Stomach smooth muscle (tissue), 2 donors: ENCODE results near the gene NCKAP5L.
"Not testable (repeated sequence)": the region's sequence is repeated elsewhere in the genome, so short reads cannot be mapped to it uniquely, and the experiment has no call there.

Experiments used
- H3K27ac ChIP-seq: one replicate; pipeline ENCODE4 v1.7.0; 2013; ENCODE audit warnings: mild to moderate bottlenecking, low read length, inconsistent platforms
- H3K27me3 ChIP-seq, 2 donors: one replicate each; pipeline ENCODE4 v1.7.0; 2013; ENCODE audit warnings: low read length in 2 of 2; ENCODE audit not compliant: insufficient read depth in 2 of 2, control insufficient read depth in 1 of 2
- H3K36me3 ChIP-seq, 2 donors: one replicate each; pipeline ENCODE4 v1.7.0; 2013; ENCODE audit warnings: low read length in 2 of 2; ENCODE audit not compliant: control insufficient read depth in 2 of 2, insufficient read depth in 2 of 2
- H3K4me1 ChIP-seq: one replicate; pipeline ENCODE4 v1.7.0; 2013; ENCODE audit warnings: low read length; ENCODE audit not compliant: control insufficient read depth, insufficient read depth
- H3K4me3 ChIP-seq, 2 donors: one replicate each; pipeline ENCODE4 v1.7.0; 2013; ENCODE audit warnings: low read length in 2 of 2
- H3K9ac ChIP-seq, 2 donors: one replicate each; pipeline ENCODE4 v1.7.0; 2013; ENCODE audit warnings: low read length in 2 of 2, mild to moderate bottlenecking in 1 of 2
- H3K9me3 ChIP-seq, 2 donors: one replicate each; pipeline ENCODE4 v1.7.0; 2013; ENCODE audit warnings: low read length in 2 of 2; ENCODE audit not compliant: control insufficient read depth in 2 of 2
- donor health status: healthy.
- donor health status: Pancreatic carcinoma.

The NCKAP5L gene

DNA sequence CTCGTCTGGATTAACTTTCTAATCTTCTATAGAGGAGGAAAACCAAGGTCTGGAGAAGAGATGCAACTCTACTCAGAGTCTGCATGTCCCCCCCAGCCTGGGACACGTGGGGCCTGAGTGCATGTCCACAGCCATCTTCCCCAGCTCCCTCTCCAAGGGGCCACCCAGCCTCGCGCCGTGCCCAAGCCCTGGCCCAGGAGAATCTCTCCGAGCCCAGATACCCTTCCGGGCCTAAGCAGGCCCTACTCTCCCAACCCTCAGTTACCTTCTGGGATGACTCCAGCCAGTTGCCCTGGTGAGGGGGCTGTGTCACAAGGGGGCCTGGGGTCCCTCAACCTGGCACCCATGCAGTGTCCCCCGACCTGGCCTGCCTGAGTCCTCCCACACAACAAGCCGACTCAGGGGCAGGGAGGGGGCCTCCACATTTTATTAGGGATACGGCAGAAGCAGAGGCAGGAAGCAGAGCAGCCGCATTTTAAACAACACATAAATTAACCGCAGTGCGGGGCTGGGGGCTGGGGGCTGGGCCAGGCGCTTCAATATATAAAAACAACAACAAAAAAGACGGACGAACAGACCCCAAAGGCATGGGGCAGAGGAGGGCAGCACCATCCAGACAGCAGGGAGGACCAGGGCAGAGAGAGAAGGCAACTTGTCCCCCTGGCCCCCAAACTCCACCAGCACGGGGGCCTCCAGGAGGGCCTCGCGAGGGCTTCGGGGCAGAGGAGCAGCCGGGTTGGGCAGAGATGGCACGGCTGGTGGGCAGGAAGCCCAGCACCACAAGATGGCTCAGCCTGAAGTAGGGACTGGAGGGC, 37.3 kb downstream of the NCKAP5L start:
- no peaks in the 10 kb centered on the region for H3K9me3 ChIP-seq
- no peak overlapping the region for H3K4me3 ChIP-seq
- H3K27me3 ChIP-seq, result no peaks in the 10 kb centered on the region
- H3K27ac ChIP-seq, result no peak overlapping the region
- H3K9ac ChIP-seq, result no peak overlapping the region
- peaks cover 5% of the 10 kb centered on the region in 2 donors for H3K36me3 ChIP-seq
- no peaks in the 10 kb centered on the region for H3K4me1 ChIP-seq

DNA sequence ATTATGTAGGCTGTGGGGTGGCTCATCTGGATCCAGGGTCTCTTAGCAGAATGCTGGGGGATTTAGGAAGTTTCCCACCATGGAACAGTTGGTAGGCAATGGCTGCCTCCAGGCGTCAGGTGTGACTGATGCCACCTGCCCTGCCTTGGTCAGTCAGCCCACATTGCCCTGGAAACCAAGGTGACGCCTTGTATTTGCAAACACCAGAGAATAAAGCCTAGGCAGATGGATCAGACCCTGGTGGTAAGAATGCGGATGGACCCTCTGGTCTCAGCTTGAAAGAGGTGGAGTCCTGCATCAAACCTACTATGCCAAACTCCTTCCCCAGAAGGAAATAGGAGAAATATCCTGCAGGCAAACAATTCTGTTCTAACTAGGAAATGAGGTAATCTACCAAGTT, 38.2 kb downstream of the NCKAP5L start:
- no peak overlapping the region for H3K4me3 ChIP-seq
- no peaks in the 10 kb centered on the region for H3K9me3 ChIP-seq
- no peaks in the 10 kb centered on the region for H3K27me3 ChIP-seq
- H3K36me3 ChIP-seq, result peaks cover 5% of the 10 kb centered on the region in 2 donors
- no peak overlapping the region for H3K27ac ChIP-seq
- H3K9ac ChIP-seq, result no peak overlapping the region
- peaks cover under 1% of the 10 kb centered on the region for H3K4me1 ChIP-seq

DNA sequence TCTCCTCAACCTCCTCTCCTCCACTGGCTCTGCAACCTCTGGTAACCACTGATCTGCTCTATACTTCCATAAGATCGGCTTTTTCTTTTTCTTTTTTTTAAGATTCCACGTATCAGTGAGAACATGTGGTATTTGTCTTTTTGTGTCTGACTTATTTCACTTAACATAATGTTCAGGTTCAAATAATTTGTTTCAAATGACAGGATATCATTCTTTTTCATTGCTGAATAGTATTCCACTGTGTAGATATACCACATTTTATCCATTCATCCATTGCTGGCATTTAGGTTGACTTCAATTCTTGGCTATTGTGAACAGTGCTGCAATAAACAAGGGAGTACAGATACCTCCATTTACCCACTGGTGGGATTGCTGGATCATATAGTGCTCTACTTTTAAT, 40.5 kb downstream of the NCKAP5L start:
- Histone ChIP-seq H3K27ac (no peak overlapping the region), H3K4me1 (peaks cover 12% of the 10 kb centered on the region), H3K9me3 (no peaks in the 10 kb centered on the region), H3K4me3 (no peak overlapping the region), H3K9ac (no peak overlapping the region), H3K27me3 (no peaks in the 10 kb centered on the region), H3K36me3 (peaks cover 5% of the 10 kb centered on the region in 2 donors)

DNA sequence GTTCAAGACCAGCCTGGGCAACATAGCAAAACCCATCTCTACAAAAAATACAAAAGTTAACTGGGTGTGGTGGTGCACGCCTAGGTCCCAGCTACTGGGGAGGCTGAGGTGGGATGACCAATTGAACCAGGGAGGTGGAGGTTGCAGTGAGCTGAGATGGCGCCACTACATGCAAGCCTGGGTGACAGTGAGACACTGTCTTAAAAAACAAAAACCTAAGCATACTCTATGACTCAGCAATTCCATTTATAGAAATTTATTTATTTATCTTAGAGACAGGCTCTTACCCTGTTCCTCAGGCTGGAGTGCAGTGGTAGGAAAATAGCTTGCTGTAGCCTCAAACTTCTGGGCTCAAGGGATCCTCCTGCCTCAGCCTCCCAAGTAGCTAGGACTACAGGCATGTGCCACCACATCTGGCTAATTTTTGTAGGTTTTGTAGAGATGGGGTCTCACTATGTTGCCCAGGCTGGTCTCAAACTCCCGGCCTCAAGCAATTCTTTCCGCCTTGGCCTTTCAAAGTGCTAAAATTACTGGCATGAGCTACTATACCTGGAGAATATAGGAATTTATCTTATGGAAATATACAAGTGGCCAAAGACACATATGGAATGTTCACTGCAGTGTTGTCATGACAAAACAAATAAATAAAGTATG, 43.3 kb downstream of the NCKAP5L start:
- Histone ChIP-seq H3K36me3 (peaks cover 3% of the 10 kb centered on the region in 2 donors), H3K27me3 (no peaks in the 10 kb centered on the region), H3K9me3 (no peaks in the 10 kb centered on the region), H3K4me1 (peaks cover 12% of the 10 kb centered on the region), H3K4me3 (no peak overlapping the region), H3K9ac (no peak overlapping the region), H3K27ac (no peak overlapping the region)

DNA sequence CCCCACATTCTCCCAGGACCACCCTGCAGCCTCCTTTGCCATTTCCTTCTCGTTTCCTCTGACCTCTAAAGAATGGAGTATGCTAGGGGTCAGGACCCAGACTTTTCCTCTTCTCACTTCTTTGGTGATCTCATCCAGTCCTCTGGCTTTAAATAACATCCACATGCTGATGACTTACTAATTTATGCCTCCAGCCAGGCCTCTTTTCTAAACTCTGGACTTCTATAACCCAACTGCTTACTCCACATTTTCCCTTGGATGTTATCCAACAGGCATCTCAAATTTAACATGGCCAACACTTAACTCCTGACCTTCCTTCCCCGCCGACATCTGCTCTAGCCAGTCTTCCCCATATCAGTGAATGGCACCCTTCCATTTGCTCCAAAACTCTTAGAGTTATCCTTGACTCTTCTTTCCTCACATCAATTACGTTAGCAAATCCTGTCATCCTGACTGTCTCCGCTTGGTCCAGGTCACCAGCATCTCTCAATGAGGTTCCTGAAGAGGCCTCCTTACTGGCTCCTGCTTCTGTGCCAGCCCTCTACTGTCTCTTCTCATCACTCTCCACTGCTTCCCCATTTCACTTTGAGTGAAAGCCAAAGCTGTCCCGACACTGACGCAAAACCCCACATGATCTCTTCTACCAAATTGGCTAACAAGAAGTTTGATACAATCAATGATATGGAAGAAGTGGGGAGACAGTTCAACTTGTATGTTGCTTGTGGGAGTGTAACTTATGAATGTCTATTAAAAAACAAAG, 44.1 kb downstream of the NCKAP5L start:
- no peak overlapping the region for H3K4me3 ChIP-seq
- no peaks in the 10 kb centered on the region for H3K27me3 ChIP-seq
- H3K9me3 ChIP-seq, result no peaks in the 10 kb centered on the region
- peaks cover 12% of the 10 kb centered on the region for H3K4me1 ChIP-seq
- H3K9ac ChIP-seq, result no peak overlapping the region
- H3K36me3 ChIP-seq, result no peaks in the 10 kb centered on the region
- H3K27ac ChIP-seq, result no peak overlapping the region

DNA sequence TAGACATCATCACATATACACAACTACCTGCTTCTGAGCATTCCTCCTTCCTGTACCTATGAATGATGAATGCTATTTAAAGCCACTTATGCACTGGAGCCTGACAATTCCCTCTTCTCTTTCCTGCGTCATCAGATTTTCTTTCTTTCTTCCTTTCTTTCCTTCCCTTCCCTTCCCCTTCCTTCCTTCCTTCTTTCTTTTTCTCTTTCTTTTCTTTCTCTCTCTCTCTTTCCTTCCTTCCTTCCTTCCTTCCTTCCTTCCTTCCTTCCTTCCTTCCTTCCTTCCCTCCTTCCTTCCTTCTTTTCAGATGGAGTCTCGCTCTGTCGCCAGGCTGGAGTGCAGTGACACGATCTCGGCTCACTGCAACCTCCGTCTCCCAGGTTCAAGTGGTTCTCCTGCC, 47.3 kb downstream of the NCKAP5L start:
- H3K36me3 ChIP-seq, H3K27ac ChIP-seq, H3K9me3 ChIP-seq, H3K27me3 ChIP-seq, H3K4me3 ChIP-seq, H3K9ac ChIP-seq: not testable (repeated sequence)
- peaks cover 12% of the 10 kb centered on the region for H3K4me1 ChIP-seq

DNA sequence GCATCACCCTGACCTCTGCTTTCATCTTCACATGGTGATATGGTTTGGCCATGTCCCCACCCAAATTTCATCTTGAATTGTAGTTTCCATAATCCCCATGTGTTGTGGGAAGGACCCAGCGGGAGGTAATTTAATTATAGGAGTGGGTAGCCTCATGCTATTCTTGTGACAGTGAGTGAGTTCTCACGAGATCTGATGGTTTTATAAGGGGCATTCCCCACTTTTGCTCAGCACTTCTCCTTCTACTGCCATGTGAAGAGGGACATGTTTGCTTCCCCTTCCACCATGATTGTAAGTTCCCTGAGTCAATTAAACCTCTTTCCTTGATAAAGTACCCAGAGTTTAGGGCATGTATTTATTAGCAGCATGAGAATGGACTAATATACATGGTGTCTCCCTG, 48.6 kb downstream of the NCKAP5L start:
- no peaks in the 10 kb centered on the region for H3K9me3 ChIP-seq
- H3K27ac ChIP-seq, result no peak overlapping the region
- H3K36me3 ChIP-seq, result no peaks in the 10 kb centered on the region
- H3K4me1 ChIP-seq, result peaks cover 7% of the 10 kb centered on the region
- H3K27me3 ChIP-seq, result peaks cover 2 to 4% of the 10 kb centered on the region in 2 donors
- no peak overlapping the region for H3K9ac ChIP-seq
- H3K4me3 ChIP-seq, result no peak overlapping the region

DNA sequence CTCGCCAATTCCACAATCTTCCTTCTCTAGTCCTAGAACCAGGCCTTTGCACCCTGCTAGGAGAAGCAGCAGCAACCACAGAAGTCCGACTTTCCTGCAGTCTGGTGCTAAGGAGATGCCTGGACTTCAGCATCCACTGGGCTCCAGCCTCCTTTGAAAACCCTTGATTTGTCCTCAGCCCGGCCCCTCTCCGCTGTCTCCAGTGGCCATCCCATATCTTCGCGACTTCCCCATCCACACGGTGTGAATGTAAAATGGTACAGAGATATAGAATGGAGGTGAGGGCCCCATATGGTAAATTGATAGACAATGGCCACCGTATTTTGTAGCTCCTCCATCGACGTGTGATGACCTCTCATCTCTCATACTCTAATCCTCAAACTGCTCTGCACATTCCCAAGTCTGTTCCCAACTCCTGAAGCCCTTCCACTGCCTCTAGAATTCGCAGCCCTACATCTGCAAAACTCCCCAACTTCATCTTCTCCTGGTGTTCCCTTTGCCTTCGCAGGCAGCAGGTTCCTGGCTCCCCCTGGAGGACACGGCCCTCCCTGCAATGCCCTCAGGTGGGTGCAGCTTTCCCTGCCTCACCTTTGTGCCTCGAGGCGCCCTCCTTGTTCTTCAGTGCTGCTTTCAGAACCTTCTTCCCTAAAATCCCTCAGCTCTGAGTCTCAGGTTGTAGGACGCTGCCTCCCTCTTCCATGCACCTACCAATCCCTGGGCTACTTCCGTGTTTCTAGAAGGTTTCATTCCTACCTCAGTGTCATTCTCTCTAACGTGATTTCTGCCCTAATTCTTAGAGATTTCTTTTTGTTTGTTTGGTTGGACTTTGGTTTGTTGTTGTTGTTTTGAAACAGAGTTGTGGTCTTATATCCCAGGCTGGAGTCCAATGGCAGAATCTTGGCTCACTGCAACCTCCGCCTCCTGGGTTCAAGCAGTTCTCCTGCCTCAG, 50.1 kb downstream of the NCKAP5L start:
- Histone ChIP-seq H3K27ac (no peak overlapping the region), H3K27me3 (peaks cover 2 to 4% of the 10 kb centered on the region in 2 donors), H3K4me1 (no peaks in the 10 kb centered on the region), H3K9me3 (no peaks in the 10 kb centered on the region), H3K9ac (no peak overlapping the region), H3K36me3 (no peaks in the 10 kb centered on the region), H3K4me3 (no peak overlapping the region)

DNA sequence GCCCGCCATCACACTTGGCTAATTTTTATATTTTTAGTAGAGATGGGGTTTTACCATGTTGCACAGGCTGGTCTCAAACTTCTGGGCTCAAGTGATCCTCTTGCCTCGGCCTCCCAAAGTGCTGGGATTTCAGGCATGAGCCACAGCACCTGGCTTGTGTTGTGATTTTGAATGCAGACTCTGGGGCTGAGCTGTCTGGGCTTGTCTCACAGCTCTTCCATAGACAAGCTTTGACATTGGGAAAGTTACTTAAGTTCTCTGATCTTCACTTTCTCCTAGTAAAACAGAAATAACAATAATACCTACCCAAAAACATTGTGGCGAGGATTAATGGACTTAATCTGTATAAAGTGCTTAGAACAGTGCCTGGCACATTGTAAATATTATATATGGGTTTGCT, 50.9 kb downstream of the NCKAP5L start:
- no peaks in the 10 kb centered on the region for H3K36me3 ChIP-seq
- no peak overlapping the region for H3K4me3 ChIP-seq
- no peak overlapping the region for H3K27ac ChIP-seq
- peaks cover 2 to 4% of the 10 kb centered on the region in 2 donors for H3K27me3 ChIP-seq
- no peak overlapping the region for H3K9ac ChIP-seq
- H3K9me3 ChIP-seq, result no peaks in the 10 kb centered on the region
- H3K4me1 ChIP-seq, result no peaks in the 10 kb centered on the region

DNA sequence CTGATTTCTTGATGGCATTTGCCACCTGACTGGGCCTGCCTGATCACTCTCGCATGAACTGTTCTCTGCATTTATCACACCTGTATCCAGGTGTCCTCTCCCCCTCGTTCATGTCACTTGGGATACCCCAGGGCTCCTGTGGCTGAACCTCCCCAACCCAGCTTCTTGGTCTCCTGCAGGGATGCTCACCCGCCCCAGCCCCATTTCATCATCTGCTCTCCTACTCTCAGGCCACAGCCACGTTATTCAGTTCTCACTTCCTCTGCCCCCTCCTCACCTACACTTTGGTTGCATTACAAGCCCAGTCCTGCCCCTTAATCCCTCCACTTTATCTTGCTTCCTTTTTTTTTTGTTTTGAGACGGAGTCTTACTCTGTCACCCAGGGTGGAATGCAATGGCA, 51.4 kb downstream of the NCKAP5L start:
- H3K27ac ChIP-seq, result no peak overlapping the region
- no peaks in the 10 kb centered on the region for H3K4me1 ChIP-seq
- H3K9me3 ChIP-seq, result no peaks in the 10 kb centered on the region
- no peak overlapping the region for H3K9ac ChIP-seq
- peaks cover 2 to 4% of the 10 kb centered on the region in 2 donors for H3K27me3 ChIP-seq
- H3K36me3 ChIP-seq, result no peaks in the 10 kb centered on the region
- no peak overlapping the region for H3K4me3 ChIP-seq
